Neural cell (in vitro differentiated cells): ENCODE results near the gene WDR82. TPM values are rescaled to one million over a fixed set of nuclear protein-coding genes. Genes with fewer than 3 reads are reported as not detected.

ENCODE experiments used
- H2AFZ ChIP-seq: fragments of 200-600, 300-800 bp; sonication (generic), shearing (Covaris generic); 2 replicates; pipeline ENCODE4 v1.6.0; 2014; ENCODE audit warnings: low read depth, mild to moderate bottlenecking, antibody characterized with exemption, low read length, moderate library complexity
- H3F3A ChIP-seq: fragments of 200-600 bp; shearing (Covaris generic); 2 replicates; pipeline ENCODE4 v1.6.1; 2016; ENCODE audit warnings: mild to moderate bottlenecking, moderate library complexity, mixed read lengths, antibody characterized with exemption, low read length; ENCODE audit not compliant: insufficient read depth, poor library complexity, severe bottlenecking
- H3K27ac ChIP-seq: fragments of 200-600, 300-800 bp; sonication (generic), shearing (Covaris generic); 2 replicates; pipeline ENCODE4 v1.5.1; 2014; ENCODE audit warnings: mild to moderate bottlenecking, low read length, moderate library complexity
- H3K27me3 ChIP-seq: fragments of 300-800, 200-600 bp; sonication (generic), shearing (Covaris generic); 2 replicates; pipeline ENCODE4 v1.6.0; 2014; ENCODE audit warnings: mild to moderate bottlenecking, low read depth, low read length, moderate library complexity; ENCODE audit not compliant: insufficient read depth
- H3K36me3 ChIP-seq: fragments of 300-800, 200-600 bp; sonication (generic), shearing (Covaris generic); 2 replicates; pipeline ENCODE4 v1.5.1; 2014; ENCODE audit warnings: mild to moderate bottlenecking, antibody characterized with exemption, low read length, moderate library complexity; ENCODE audit not compliant: insufficient read depth
- H3K4me2 ChIP-seq: fragments of 300-800, 200-600 bp; sonication (generic), shearing (Covaris generic); 2 replicates; pipeline ENCODE4 v1.6.0; 2014; ENCODE audit warnings: mild to moderate bottlenecking, low read length
- H3K4me3 ChIP-seq: fragments of 300-800, 200-600 bp; sonication (generic), shearing (Covaris generic); 2 replicates; pipeline ENCODE4 v1.5.1; 2014; ENCODE audit warnings: mild to moderate bottlenecking, low read length, moderate library complexity
- H3K79me2 ChIP-seq: fragments of 200-600 bp; shearing (Covaris generic); replicated peaks from 2 replicates; pipeline ENCODE4 v1.6.0; 2014; ENCODE audit warnings: mild to moderate bottlenecking, low read length, moderate library complexity; ENCODE audit not compliant: insufficient read depth
- H3K9ac ChIP-seq: fragments of 300-800, 200-600 bp; sonication (generic), shearing (Covaris generic); 2 replicates; pipeline ENCODE4 v1.6.1; 2016; ENCODE audit warnings: mild to moderate bottlenecking, low read length, mixed read lengths
- H3K9me2 ChIP-seq: fragments of 200-600 bp; shearing (Covaris generic); 2 replicates; pipeline ENCODE4 v1.6.1; 2016; ENCODE audit warnings: mild to moderate bottlenecking, low read length, mixed read lengths; ENCODE audit not compliant: insufficient read depth
- H3K9me3 ChIP-seq: fragments of 200-600, 300-800 bp; sonication (generic), shearing (Covaris generic); 2 replicates; pipeline ENCODE4 v1.6.1; 2016; ENCODE audit warnings: mild to moderate bottlenecking, mixed run types, low read length, moderate library complexity, mixed read lengths
- H4K20me1 ChIP-seq: fragments of 200-600 bp; shearing (Covaris generic); 2 replicates; pipeline ENCODE4 v1.6.1; 2016; ENCODE audit warnings: mild to moderate bottlenecking, mixed run types; ENCODE audit not compliant: insufficient read depth
- CTCF ChIP-seq: fragments of 450-650 bp; IDR thresholded peaks from 2 replicates; pipeline ENCODE4 v1.5.1; 2014; ENCODE audit warnings: antibody characterized with exemption, mild to moderate bottlenecking, moderate library complexity; ENCODE audit not compliant: poor library complexity, severe bottlenecking
- EP300 ChIP-seq: fragments of 450-650 bp; conservative IDR thresholded peaks from 2 replicates; pipeline ENCODE4 v1.6.1; 2014; ENCODE audit warnings: antibody characterized with exemption, mild to moderate bottlenecking, moderate library complexity; ENCODE audit not compliant: poor library complexity, severe bottlenecking
- EZH2 ChIP-seq: fragments of 200-600, 300-800 bp; shearing (Covaris generic), sonication (generic); IDR thresholded peaks from 2 replicates; pipeline ENCODE4 v1.6.1; 2014; ENCODE audit warnings: antibody characterized with exemption, low read length, borderline replicate concordance, mild to moderate bottlenecking; ENCODE audit not compliant: insufficient read depth, poor library complexity, severe bottlenecking
- MXI1 ChIP-seq: fragments of 450-650 bp; conservative IDR thresholded peaks from 2 replicates; pipeline ENCODE4 v1.6.1; 2014; ENCODE audit warnings: antibody characterized with exemption, mild to moderate bottlenecking; ENCODE audit not compliant: poor library complexity, severe bottlenecking
- POLR2AphosphoS5 ChIP-seq: IDR thresholded peaks from 2 replicates; pipeline ENCODE4 v1.6.1; 2012
- RAD21 ChIP-seq: fragments of 450-650 bp; conservative IDR thresholded peaks from 2 replicates; pipeline ENCODE4 v1.6.1; 2014; ENCODE audit warnings: antibody characterized with exemption, mild to moderate bottlenecking, moderate library complexity
- SMC3 ChIP-seq: fragments of 450-650 bp; conservative IDR thresholded peaks from 2 replicates; pipeline ENCODE4 v1.6.1; 2014; ENCODE audit warnings: antibody characterized with exemption, mild to moderate bottlenecking, moderate library complexity; ENCODE audit not compliant: poor library complexity
- TAF1 ChIP-seq: IDR thresholded peaks from 2 replicates; pipeline ENCODE4 v1.6.1; 2012; ENCODE audit warnings: low read depth
- polyA plus RNA-seq: library from polyadenylated mRNA; depleted of rRNA; stranded (reverse); fragments of >200 nt; gene quantifications from 2 replicates; pipeline ENCODE4 v1.2.3, GENCODE V29; 2014
- TF ChIP-seq, protein P1 (sequence below): IDR thresholded peaks from 2 replicates; pipeline ENCODE4 v1.6.1; 2012; ENCODE audit warnings: borderline replicate concordance

WDR82 gene
- polyA plus RNA-seq, 1 donor from 2014 or later = 163 TPM

DNA sequence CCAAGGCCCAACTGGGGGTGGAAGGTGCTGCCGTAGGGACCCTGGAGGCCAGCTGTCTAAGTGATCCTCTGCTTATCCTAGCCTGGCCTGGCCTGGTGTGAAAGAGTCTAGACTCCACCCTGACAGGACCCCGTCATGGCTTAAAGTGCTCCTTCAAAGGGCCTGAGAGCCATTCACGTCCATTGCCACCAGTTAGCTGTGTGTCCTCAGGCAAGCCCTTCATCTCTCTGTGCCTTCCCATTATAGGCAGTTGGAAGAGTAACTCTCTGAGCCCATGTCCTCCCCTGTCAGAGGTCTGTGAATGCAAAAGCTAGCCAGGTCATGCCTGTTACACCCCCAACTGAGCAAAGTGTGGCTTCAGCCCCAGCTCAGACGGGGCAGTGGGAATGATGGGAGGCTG, 28.5 kb upstream of the WDR82 start:
- TF ChIP-seq, protein P1, sequence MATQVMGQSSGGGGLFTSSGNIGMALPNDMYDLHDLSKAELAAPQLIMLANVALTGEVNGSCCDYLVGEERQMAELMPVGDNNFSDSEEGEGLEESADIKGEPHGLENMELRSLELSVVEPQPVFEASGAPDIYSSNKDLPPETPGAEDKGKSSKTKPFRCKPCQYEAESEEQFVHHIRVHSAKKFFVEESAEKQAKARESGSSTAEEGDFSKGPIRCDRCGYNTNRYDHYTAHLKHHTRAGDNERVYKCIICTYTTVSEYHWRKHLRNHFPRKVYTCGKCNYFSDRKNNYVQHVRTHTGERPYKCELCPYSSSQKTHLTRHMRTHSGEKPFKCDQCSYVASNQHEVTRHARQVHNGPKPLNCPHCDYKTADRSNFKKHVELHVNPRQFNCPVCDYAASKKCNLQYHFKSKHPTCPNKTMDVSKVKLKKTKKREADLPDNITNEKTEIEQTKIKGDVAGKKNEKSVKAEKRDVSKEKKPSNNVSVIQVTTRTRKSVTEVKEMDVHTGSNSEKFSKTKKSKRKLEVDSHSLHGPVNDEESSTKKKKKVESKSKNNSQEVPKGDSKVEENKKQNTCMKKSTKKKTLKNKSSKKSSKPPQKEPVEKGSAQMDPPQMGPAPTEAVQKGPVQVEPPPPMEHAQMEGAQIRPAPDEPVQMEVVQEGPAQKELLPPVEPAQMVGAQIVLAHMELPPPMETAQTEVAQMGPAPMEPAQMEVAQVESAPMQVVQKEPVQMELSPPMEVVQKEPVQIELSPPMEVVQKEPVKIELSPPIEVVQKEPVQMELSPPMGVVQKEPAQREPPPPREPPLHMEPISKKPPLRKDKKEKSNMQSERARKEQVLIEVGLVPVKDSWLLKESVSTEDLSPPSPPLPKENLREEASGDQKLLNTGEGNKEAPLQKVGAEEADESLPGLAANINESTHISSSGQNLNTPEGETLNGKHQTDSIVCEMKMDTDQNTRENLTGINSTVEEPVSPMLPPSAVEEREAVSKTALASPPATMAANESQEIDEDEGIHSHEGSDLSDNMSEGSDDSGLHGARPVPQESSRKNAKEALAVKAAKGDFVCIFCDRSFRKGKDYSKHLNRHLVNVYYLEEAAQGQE = no peak
- no peak for TF ChIP-seq MXI1
- no peak for TF ChIP-seq CTCF
- TF ChIP-seq RAD21 = no peak
- no peak for TF ChIP-seq TAF1
- no peak for TF ChIP-seq EZH2
- TF ChIP-seq SMC3 = no peak
- TF ChIP-seq POLR2AphosphoS5 = no peak
- no peak for TF ChIP-seq EP300
- H3K27ac ChIP-seq = no peak overlapping the region
- no peaks in the 10 kb centered on the region for H3F3A ChIP-seq
- no peaks in the 10 kb centered on the region for H3K9me3 ChIP-seq
- H3K9me2 ChIP-seq = no peaks in the 10 kb centered on the region
- H3K79me2 ChIP-seq = no peaks in the 10 kb centered on the region
- H3K4me2 ChIP-seq = no peak overlapping the region
- no peak overlapping the region for H2AFZ ChIP-seq
- no peak overlapping the region for H3K4me3 ChIP-seq
- H4K20me1 ChIP-seq = no peaks in the 10 kb centered on the region
- no peak overlapping the region for H3K9ac ChIP-seq
- H3K36me3 ChIP-seq = no peaks in the 10 kb centered on the region
- no peaks in the 10 kb centered on the region for H3K27me3 ChIP-seq

- H3K4me2 ChIP-seq = no peak overlapping the region
- H3F3A ChIP-seq = no peaks in the 10 kb centered on the region
- H3K27ac ChIP-seq = no peak overlapping the region
- H3K9me2 ChIP-seq = no peaks in the 10 kb centered on the region
- H2AFZ ChIP-seq = no peak overlapping the region
- no peaks in the 10 kb centered on the region for H3K27me3 ChIP-seq
- TF ChIP-seq CTCF (no peak), TAF1 (no peak), MXI1 (no peak)
- TF ChIP-seq, protein P1 = no peak
- no peak overlapping the region for H3K4me3 ChIP-seq
- H3K9me3 ChIP-seq = no peaks in the 10 kb centered on the region
- no peaks in the 10 kb centered on the region for H3K79me2 ChIP-seq
- H3K9ac ChIP-seq = no peak overlapping the region
- H3K36me3 ChIP-seq = no peaks in the 10 kb centered on the region
- H4K20me1 ChIP-seq = no peaks in the 10 kb centered on the region
Observed at GRCh38 chr3:52305926-52306325, 27.5 kb upstream of the WDR82 start.
